HS-27A (cell line): ENCODE results near the gene ADGRB2.
A peak's percentile ranks its signal among the peaks of the same experiment; 100 is the strongest.

Experiments
- DNase-seq: peaks from one replicate; pipeline ENCODE4 v3.0.0-alpha.2; 2012; ENCODE audit warnings: low read depth, missing footprints

The ADGRB2 gene, protein sequence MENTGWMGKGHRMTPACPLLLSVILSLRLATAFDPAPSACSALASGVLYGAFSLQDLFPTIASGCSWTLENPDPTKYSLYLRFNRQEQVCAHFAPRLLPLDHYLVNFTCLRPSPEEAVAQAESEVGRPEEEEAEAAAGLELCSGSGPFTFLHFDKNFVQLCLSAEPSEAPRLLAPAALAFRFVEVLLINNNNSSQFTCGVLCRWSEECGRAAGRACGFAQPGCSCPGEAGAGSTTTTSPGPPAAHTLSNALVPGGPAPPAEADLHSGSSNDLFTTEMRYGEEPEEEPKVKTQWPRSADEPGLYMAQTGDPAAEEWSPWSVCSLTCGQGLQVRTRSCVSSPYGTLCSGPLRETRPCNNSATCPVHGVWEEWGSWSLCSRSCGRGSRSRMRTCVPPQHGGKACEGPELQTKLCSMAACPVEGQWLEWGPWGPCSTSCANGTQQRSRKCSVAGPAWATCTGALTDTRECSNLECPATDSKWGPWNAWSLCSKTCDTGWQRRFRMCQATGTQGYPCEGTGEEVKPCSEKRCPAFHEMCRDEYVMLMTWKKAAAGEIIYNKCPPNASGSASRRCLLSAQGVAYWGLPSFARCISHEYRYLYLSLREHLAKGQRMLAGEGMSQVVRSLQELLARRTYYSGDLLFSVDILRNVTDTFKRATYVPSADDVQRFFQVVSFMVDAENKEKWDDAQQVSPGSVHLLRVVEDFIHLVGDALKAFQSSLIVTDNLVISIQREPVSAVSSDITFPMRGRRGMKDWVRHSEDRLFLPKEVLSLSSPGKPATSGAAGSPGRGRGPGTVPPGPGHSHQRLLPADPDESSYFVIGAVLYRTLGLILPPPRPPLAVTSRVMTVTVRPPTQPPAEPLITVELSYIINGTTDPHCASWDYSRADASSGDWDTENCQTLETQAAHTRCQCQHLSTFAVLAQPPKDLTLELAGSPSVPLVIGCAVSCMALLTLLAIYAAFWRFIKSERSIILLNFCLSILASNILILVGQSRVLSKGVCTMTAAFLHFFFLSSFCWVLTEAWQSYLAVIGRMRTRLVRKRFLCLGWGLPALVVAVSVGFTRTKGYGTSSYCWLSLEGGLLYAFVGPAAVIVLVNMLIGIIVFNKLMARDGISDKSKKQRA (N-terminal part only)

GRCh38 chr1:31764312-31765040, at the start of gene ADGRB2:
TSS of gene ADGRB2 (minus strand) at chr1:31764340. CDS start at chr1:31757221, 7,119 bp downstream.
- no peak for DNase-seq

GRCh38 chr1:31812158-31812829, 48.2 kb upstream of the ADGRB2 start:
- DNase-seq, result no peak

- DNase-seq, result no peak
Measured at GRCh38 chr1:31811605-31812004, 47.5 kb upstream of the ADGRB2 start.

- no peak for DNase-seq
Measured at GRCh38 chr1:31809698-31810097, 45.6 kb upstream of the ADGRB2 start.

DNA sequence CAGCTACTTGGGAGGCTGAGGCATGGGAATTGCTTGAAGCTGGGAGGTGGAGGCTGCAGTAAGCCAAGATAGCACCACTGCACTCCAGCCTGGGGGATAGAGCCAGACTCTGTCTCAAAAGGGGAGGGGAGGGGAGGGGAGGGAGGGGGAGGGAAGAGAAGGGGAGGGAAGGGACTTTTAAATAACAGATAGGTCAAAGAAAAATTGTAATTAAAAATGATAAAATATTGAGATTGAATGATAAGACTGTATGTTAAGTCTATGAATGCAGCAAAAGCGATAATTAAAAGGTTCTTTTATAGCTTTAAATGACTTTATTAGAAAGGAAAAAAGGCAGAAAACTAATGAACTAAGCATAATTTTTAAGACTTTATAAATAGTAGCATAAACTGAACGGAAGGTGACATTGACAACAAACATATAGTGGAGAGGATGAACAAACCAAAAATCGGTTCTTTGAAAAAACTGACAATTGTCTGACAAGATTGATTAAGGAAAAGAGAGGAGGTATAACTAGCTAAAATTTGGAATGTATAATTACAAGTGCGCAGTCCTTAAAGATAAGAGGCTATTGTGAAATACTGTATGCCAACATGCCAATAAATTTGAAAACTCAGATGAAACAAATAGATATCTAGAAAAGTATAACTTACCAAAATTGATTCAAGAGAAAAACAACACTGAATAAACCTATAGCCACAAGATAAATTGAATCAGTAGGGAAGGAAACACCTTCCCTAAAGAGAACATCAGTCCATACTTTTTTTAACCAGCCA, 43.3 kb upstream of the ADGRB2 start:
- no peak for DNase-seq

GRCh38 chr1:31805318-31805717, 41.2 kb upstream of the ADGRB2 start:
- no peak for DNase-seq

- DNase-seq, result no peak
Measured at GRCh38 chr1:31804098-31804497, 40.0 kb upstream of the ADGRB2 start.

GRCh38 chr1:31803610-31804009, 39.5 kb upstream of the ADGRB2 start:
- no peak for DNase-seq

DNA sequence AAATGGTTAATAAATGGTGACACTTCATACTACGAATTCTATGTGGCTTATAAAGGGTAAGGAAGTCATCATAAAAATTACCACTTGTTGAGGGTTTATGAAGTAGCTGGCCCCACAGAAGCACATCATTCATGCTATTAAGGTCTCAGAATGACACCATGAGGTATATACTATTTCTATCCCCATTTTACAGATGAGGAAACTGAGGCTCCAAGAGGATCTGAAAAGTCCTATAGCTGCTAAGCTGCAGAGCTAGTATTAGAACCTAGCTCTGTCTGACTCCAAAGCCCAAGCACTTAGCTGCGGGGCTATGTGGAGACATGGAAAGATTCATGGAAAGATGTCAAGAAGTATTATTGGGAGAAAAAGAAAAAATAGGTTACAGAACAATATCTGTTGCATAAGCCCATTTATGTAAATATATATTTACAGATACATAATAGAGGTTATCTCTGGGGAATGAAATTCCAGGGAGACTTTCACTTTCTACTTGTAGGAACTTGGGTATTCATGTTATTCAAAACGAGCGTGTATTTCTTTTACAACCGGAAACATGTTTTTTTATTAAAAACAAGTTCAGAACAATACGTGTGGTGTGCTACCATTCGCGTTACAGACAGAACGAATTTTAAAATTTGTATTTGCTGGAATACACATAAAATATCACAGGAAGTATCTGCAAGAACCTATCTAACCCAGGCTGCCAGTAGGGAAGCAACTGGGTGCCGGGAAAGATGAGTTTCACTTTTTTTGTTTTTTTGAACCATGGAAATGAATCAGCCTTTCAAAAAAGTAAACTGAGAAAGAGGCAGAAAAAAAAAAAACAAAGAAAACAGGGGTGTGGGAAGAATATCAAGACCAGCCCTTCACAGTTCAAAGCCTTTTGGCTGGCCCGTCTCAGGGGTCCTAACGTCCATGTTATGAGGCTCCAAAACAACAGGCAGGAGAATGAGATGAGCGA, 38.3 kb upstream of the ADGRB2 start:
- no peak for DNase-seq

- no peak for DNase-seq
Measured at GRCh38 chr1:31801458-31801857, 37.3 kb upstream of the ADGRB2 start.

DNA sequence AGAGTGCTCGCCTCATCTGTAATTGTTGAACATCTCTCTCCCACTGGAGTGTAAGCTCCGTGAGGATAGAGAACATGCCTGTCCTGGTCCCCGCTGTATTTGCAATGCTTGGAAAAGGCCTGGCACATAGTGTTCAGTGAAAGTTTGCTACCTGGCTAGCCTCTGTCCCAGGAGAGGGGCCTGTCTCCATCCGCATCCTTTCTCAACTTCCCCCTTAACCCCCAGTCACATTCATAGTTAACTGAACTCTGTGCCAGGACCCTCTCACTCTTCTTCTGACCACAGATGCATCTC, 36.5 kb upstream of the ADGRB2 start:
- DNase-seq, result no peak

- DNase-seq, result no peak
Measured at GRCh38 chr1:31799895-31800673, 35.9 kb upstream of the ADGRB2 start.

GRCh38 chr1:31799196-31799894, 35.2 kb upstream of the ADGRB2 start:
- DNase-seq, result no peak

DNA sequence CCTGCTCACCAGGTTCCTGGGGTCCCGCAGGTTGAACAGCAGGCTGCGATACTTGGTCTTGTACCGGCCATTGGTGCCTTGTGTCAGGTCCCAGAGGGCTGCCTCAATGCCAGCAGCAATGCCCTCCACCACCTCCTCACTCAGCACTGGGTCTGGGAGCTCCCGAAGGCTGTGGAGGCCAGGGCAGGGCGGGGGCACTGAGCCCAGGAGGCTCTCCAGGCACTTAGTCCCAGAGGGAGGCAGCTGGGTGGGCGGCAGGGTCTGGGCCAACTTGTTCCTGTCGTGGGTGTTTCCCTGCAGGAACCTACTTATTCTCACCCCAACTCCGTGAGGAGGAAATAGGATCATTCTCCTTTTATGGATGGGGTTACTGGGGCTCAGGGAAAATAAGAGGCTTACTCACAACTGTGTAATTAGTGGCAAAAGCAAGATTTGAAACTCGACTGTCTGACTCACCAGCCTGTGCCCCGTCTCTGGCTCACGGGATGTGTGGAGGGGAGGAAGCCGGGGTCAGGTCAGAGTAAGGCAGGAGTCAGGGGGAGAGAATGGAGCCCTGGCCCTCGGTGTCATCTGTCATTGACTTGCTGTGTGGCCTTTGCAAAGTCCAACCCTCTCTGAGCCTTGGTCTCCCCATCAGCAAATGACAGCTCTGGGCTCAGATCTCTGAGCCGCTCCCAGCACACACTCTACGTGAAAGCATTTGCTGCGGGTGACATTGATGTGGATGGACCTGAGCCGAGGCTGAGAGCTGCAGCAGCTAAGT, 34.5 kb upstream of the ADGRB2 start:
- DNase-seq, result peak; percentile 60

- no peak for DNase-seq
Measured at GRCh38 chr1:31798086-31798432, 33.9 kb upstream of the ADGRB2 start.

GRCh38 chr1:31797216-31797615, 33.1 kb upstream of the ADGRB2 start:
- no peak for DNase-seq

DNA sequence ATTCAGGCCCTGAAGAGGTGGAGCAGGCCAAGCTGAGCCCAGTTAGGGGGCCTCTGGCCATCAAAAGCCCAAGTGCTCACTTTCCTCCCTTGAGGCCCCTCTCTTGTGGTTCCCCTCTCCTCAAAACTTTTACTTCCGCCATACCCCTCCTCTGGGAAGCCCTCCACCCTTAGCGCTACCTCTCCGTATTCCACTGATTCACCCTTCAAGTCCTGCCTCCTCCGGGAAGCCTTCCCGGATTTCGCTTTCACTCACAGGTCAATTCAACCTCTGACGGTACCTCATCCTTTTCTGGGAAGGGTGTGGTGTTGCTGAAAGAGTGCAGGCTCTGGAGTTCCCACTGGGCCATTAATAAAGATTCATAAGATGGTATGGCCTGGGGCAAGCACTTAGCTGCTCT, 32.6 kb upstream of the ADGRB2 start:
- DNase-seq, result no peak
